ENCODE results near the gene PTPRD. TPM values are rescaled to one million over a fixed set of nuclear protein-coding genes. Genes with fewer than 3 reads are reported as not detected.

PTPRD gene
- total RNA-seq, 1 donor = 26.3 TPM

- H3K4me3 ChIP-seq (ENCODE audit: low read depth, low read length) = no peak overlapping the region
- TF ChIP-seq, protein P1, sequence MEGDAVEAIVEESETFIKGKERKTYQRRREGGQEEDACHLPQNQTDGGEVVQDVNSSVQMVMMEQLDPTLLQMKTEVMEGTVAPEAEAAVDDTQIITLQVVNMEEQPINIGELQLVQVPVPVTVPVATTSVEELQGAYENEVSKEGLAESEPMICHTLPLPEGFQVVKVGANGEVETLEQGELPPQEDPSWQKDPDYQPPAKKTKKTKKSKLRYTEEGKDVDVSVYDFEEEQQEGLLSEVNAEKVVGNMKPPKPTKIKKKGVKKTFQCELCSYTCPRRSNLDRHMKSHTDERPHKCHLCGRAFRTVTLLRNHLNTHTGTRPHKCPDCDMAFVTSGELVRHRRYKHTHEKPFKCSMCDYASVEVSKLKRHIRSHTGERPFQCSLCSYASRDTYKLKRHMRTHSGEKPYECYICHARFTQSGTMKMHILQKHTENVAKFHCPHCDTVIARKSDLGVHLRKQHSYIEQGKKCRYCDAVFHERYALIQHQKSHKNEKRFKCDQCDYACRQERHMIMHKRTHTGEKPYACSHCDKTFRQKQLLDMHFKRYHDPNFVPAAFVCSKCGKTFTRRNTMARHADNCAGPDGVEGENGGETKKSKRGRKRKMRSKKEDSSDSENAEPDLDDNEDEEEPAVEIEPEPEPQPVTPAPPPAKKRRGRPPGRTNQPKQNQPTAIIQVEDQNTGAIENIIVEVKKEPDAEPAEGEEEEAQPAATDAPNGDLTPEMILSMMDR (IDR thresholded peaks at IDR 0.05; ENCODE audit: insufficient read depth, low read depth, low read length) = no peak
- no peak for DNase-seq (ENCODE audit: low read depth)
These were observed 1828.9 kb downstream of the PTPRD start for GRCh38 chr9:8783941-8784340.

DNA sequence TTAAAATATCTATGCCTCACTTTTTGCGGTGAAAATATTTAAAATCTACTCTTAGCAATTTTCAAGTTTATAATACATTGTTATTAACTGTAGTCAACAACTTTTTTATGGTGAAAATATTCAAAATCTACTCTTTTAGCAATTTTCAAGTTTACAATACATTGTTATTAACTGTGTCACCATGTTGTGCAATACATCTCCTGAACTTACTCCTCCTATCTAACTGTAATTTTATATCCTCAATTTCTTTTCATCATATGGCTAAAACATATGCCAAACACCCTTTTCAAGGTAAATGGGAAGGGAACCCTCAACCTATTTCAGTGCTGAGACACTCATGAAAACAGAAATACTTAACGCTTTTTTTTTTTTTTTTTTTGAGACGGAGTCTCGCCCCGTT is 1830.6 kb downstream of the PTPRD start:
- DNase-seq (ENCODE audit: low read depth) = no peak
- TF ChIP-seq, protein P1 (IDR thresholded peaks at IDR 0.05; ENCODE audit: insufficient read depth, low read depth, low read length) = no peak
- no peak overlapping the region for H3K4me3 ChIP-seq (ENCODE audit: low read depth, low read length)

DNA sequence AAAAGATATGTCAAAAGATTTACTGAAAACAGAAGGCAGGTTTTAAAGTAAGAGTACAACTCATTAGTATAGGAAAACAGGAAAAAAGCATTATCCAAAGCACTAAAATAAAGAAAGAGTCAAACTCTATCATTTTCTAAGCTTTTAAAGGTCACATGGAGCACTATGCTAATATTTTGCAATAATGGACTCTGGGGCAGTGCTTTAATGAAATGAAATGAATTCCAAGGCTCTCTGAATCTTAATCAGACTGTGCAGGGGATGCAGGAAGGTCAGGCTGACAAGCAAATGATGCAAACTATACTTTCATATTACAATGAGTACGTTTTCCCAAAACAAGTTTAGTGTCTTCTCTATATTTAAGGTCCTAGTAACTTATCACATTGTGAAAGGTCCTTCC is 1831.3 kb downstream of the PTPRD start:
- H3K4me3 ChIP-seq (ENCODE audit: low read depth, low read length) = no peak overlapping the region
- TF ChIP-seq, protein P1 (IDR thresholded peaks at IDR 0.05; ENCODE audit: insufficient read depth, low read depth, low read length) = no peak
- no peak for DNase-seq (ENCODE audit: low read depth)

- no peak overlapping the region for H3K4me3 ChIP-seq (ENCODE audit: low read depth, low read length)
- no peak for DNase-seq (ENCODE audit: low read depth)
- TF ChIP-seq, protein P1 (IDR thresholded peaks at IDR 0.05; ENCODE audit: insufficient read depth, low read depth, low read length) = no peak
These were observed 1832.4 kb downstream of the PTPRD start for GRCh38 chr9:8780386-8780785.

DNA sequence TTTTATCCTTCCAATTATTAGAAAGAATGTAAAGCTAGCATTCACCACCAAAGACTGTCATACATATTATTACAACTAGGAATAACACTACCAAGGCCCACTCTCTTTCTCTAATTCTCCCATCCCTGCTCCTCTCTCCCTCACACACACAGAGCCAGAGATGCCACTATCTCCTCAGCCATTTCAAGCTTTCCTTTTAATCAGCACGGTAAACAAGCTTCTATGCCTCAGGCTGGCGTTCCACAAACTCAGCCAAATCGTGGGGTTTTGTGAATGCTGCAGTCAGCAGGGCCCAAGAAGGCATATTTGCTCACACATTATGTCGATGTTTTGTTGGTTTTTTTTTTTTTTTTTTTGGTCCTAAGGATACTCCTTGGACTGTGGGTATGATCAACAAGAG is 1833.3 kb downstream of the PTPRD start:
- no peak for DNase-seq (ENCODE audit: low read depth)
- TF ChIP-seq, protein P1 (IDR thresholded peaks at IDR 0.05; ENCODE audit: insufficient read depth, low read depth, low read length) = no peak
- no peak overlapping the region for H3K4me3 ChIP-seq (ENCODE audit: low read depth, low read length)

DNA sequence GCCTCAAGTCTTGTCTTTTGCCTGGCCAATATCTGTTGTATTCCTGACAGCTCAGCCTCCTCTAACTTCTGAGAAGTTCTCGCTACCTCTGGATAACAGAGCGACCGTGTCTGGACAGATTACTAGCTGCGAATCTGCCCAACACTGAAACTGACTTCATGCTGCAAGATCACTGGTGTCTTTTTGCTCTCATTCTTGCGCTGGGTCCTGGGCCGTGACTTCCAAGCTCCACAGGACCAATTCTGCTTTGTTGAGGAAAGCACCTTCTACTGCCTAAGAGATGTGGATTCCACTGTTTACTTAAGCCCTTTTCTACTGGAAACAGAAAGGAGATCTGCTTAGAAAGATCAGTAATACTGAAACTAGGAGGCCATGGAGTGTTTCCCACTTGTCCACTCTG is 1834.4 kb downstream of the PTPRD start:
- H3K4me3 ChIP-seq (ENCODE audit: low read depth, low read length) = no peak overlapping the region
- TF ChIP-seq, protein P1 (IDR thresholded peaks at IDR 0.05; ENCODE audit: insufficient read depth, low read depth, low read length) = no peak
- no peak for DNase-seq (ENCODE audit: low read depth)

DNA sequence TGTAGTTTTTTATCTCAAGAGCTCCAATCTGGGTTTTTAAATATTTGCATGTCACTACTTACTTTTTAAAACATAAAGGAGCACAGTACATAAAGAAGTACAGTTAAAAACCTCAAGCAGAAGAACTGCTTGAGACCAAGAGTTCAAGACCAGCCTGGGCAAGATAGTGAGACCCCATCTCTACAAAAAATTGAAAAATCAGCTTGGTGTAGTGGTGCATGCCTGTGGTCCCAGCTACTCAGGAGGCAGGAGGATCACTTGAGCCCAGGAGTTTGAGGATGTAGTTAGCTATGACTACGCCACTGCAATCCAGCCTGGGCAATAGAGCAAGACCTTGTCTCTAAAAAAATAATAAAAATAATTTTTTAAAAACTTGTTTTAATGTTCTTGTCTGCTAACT is 1840.5 kb downstream of the PTPRD start:
- no peak for DNase-seq (ENCODE audit: low read depth)
- TF ChIP-seq, protein P1 (IDR thresholded peaks at IDR 0.05; ENCODE audit: insufficient read depth, low read depth, low read length) = no peak
- no peak overlapping the region for H3K4me3 ChIP-seq (ENCODE audit: low read depth, low read length)

Measured in fibroblast of villous mesenchyme (primary cell).